Brain microvascular endothelial cell (primary cell): ENCODE measurements around the gene RASGRF1.

Experiments
- DNase-seq: peaks from one replicate; pipeline ENCODE4 v3.0.0-alpha.2; 2020
- H3K27ac ChIP-seq: fragments of 250-450 bp; sonication (Bioruptor Pico); 2 replicates; pipeline ENCODE4 v1.5.1; 2020; ENCODE audit warnings: mild to moderate bottlenecking, moderate library complexity
- H3K27me3 ChIP-seq: fragments of 250-450 bp; sonication (Bioruptor Pico); replicated peaks from 2 replicates; pipeline ENCODE4 v1.5.1; 2020; ENCODE audit warnings: mild to moderate bottlenecking
- H3K36me3 ChIP-seq: fragments of 250-450 bp; sonication (Bioruptor Pico); replicated peaks from 2 replicates; pipeline ENCODE4 v1.5.1; 2020; ENCODE audit warnings: mild to moderate bottlenecking
- H3K4me3 ChIP-seq: 2 replicates; pipeline ENCODE4 v1.5.1; 2011; ENCODE audit warnings: low read depth, mild to moderate bottlenecking, control low read depth, low read length, moderate library complexity
- CTCF ChIP-seq: IDR thresholded peaks from 2 replicates; pipeline ENCODE4 v1.5.1; 2011; ENCODE audit warnings: low read depth, mild to moderate bottlenecking, moderate library complexity, low read length, control low read depth, inconsistent platforms; ENCODE audit errors: missing control alignments
- in situ Hi-C: cut with HindIII; loops from 2 replicates; pipeline ENCODE4 v1.10.0; 2017; ENCODE audit warnings: low sequenced_read_pairs, low pct_ligation_motif_present

Gene RASGRF1

GRCh38 chr15:78984041-78984440 lies 106.5 kb downstream of the RASGRF1 start:
- Histone ChIP-seq H3K4me3 (no peak overlapping the region), H3K27ac (no peak overlapping the region), H3K27me3 (no peaks in the 10 kb centered on the region), H3K36me3 (no peaks in the 10 kb centered on the region)
- no peak for DNase-seq
- TF ChIP-seq CTCF, result no peak
- in situ Hi-C loops, result no loop called here

GRCh38 chr15:78983146-78983918 lies 107.2 kb downstream of the RASGRF1 start:
- no peak for TF ChIP-seq CTCF
- Histone ChIP-seq H3K4me3 (no peak overlapping the region), H3K27me3 (no peaks in the 10 kb centered on the region), H3K36me3 (no peaks in the 10 kb centered on the region), H3K27ac (no peak overlapping the region)
- DNase-seq, result no peak
- in situ Hi-C loops, result no loop called here

GRCh38 chr15:78982736-78983135 lies 107.8 kb downstream of the RASGRF1 start:
- TF ChIP-seq CTCF, result no peak
- H3K27ac ChIP-seq, result no peak overlapping the region
- H3K36me3 ChIP-seq, result no peaks in the 10 kb centered on the region
- no peaks in the 10 kb centered on the region for H3K27me3 ChIP-seq
- no peak overlapping the region for H3K4me3 ChIP-seq
- in situ Hi-C loops, result no loop called here
- no peak for DNase-seq

GRCh38 chr15:78981532-78982313 lies 108.9 kb downstream of the RASGRF1 start:
- Histone ChIP-seq H3K27me3 (no peaks in the 10 kb centered on the region), H3K27ac (no peak overlapping the region), H3K36me3 (no peaks in the 10 kb centered on the region), H3K4me3 (no peak overlapping the region)
- in situ Hi-C loops, result no loop called here
- no peak for DNase-seq
- TF ChIP-seq CTCF, result no peak

- TF ChIP-seq CTCF, result peak; percentile 90
- in situ Hi-C loops, result no loop called here
- Histone ChIP-seq H3K36me3 (no peaks in the 10 kb centered on the region), H3K27me3 (no peaks in the 10 kb centered on the region), H3K4me3 (no peak overlapping the region), H3K27ac (no peak overlapping the region)
- DNase-seq, result peak; percentile 70
Measured at GRCh38 chr15:78979456-78980320, 110.9 kb downstream of the RASGRF1 start.
